Activated CD8-positive, alpha-beta memory T cell treated with anti-CD3 and anti-CD28 coated beads, Interleukin-2, amount 50 U/mL, for 4 hours (primary cell): ENCODE data around the gene PIPOX.

Experiments used
- DNase-seq: peaks from one replicate; pipeline ENCODE4 v3.0.0-alpha.2; 2020

PIPOX gene

GRCh38 chr17:29042679-29043538 lies at the start of gene PIPOX:
PIPOX (plus strand) TSS chr17:29043141; CDS start chr17:29043226, 85 bp downstream.
- DNase-seq: no peak

GRCh38 chr17:28993645-28994426 lies 49.1 kb upstream of the PIPOX start:
- no peak for DNase-seq

- DNase-seq: no peak
Measured at GRCh38 chr17:28996554-28997096, 46.3 kb upstream of the PIPOX start.

GRCh38 chr17:28997806-28998205 lies 45.1 kb upstream of the PIPOX start:
- no peak for DNase-seq

- no peak for DNase-seq
Measured at GRCh38 chr17:28999206-28999605, 43.7 kb upstream of the PIPOX start.

- no peak for DNase-seq
Measured at GRCh38 chr17:29000973-29001372, 42.0 kb upstream of the PIPOX start.

- no peak for DNase-seq
Measured at GRCh38 chr17:29002811-29003210, 40.1 kb upstream of the PIPOX start.

GRCh38 chr17:29003289-29003688 lies 39.7 kb upstream of the PIPOX start:
- DNase-seq: no peak

- DNase-seq: no peak
Measured at GRCh38 chr17:29004081-29004692, 38.8 kb upstream of the PIPOX start.

GRCh38 chr17:29005936-29006511 lies 36.9 kb upstream of the PIPOX start, which contains the start of gene SEZ6:
SEZ6 (minus strand) TSS chr17:29006033; CDS start chr17:29005869, 164 bp downstream.
- DNase-seq: peak; percentile 62

GRCh38 chr17:29007456-29007855 lies 35.5 kb upstream of the PIPOX start:
- DNase-seq: no peak

GRCh38 chr17:29007860-29008455 lies 35.0 kb upstream of the PIPOX start:
- DNase-seq: no peak

GRCh38 chr17:29008591-29008990 lies 34.4 kb upstream of the PIPOX start:
- DNase-seq: no peak

GRCh38 chr17:29010129-29010528 lies 32.8 kb upstream of the PIPOX start:
- no peak for DNase-seq

- no peak for DNase-seq
Measured at GRCh38 chr17:29010586-29010985, 32.4 kb upstream of the PIPOX start.

- no peak for DNase-seq
Measured at GRCh38 chr17:29012535-29012934, 30.4 kb upstream of the PIPOX start.

GRCh38 chr17:29014716-29015115 lies 28.2 kb upstream of the PIPOX start:
- no peak for DNase-seq

- DNase-seq: no peak
Measured at GRCh38 chr17:29016345-29017210, 26.4 kb upstream of the PIPOX start.

GRCh38 chr17:29018788-29019474 lies 24.0 kb upstream of the PIPOX start:
- no peak for DNase-seq

GRCh38 chr17:29019475-29020181 lies 23.3 kb upstream of the PIPOX start:
- DNase-seq: no peak
